GM23248 (cell line): Measurements from ENCODE around the gene OR4E2.

Experiments used
- EZH2 ChIP-seq: fragments of 200-600 bp; sonication (generic); IDR thresholded peaks from 2 replicates; pipeline ENCODE4 v1.6.1; 2018; ENCODE audit warnings: antibody characterized with exemption, mild to moderate bottlenecking; ENCODE audit not compliant: insufficient read depth, poor library complexity, severe bottlenecking
- EZH2phosphoT487 ChIP-seq: fragments of 200-600 bp; sonication (generic); IDR thresholded peaks from 2 replicates; pipeline ENCODE4 v1.6.1; 2018; ENCODE audit warnings: antibody characterized with exemption, moderate library complexity, mild to moderate bottlenecking, low read depth; ENCODE audit not compliant: insufficient read depth

DNA sequence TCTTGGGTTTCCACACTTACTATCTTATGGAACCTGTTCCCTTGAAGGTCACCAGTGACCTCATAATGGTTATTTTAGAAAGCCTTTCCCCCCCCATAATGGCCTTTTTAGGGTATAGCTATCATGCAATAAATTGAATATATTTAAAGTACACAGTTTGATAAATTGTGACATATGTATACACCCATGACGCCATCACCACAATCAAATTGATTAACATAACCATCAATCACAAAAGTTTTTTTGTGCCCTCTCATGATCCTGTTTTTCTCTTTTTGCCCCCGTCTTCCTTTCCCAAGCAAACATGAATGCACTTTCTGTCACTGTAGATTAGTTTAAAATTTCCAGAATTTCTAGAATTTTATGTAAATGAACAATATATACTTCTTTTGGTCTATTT, 48.7 kb downstream of the OR4E2 start:
- TF ChIP-seq EZH2: no peak
- no peak for TF ChIP-seq EZH2phosphoT487
